ENCODE results near the gene LRRC28.

Gene LRRC28

GRCh38 chr15:99344639-99345038 is 93.4 kb downstream of the LRRC28 start:
- no peak overlapping the region for H3K4me3 ChIP-seq (ENCODE audit: low read depth, low read length)
- TF ChIP-seq CTCF (IDR thresholded peaks at IDR 0.05; ENCODE audit: low read depth, low read length, missing control alignments) = no peak
- DNase-seq (ENCODE audit: low read depth) = no peak

GRCh38 chr15:99345242-99345641 is 94.0 kb downstream of the LRRC28 start:
- no peak for TF ChIP-seq CTCF (IDR thresholded peaks at IDR 0.05; ENCODE audit: low read depth, low read length, missing control alignments)
- no peak overlapping the region for H3K4me3 ChIP-seq (ENCODE audit: low read depth, low read length)
- DNase-seq (ENCODE audit: low read depth) = no peak

GRCh38 chr15:99345832-99346462 is 94.7 kb downstream of the LRRC28 start:
- H3K4me3 ChIP-seq (ENCODE audit: low read depth, low read length) = no peak overlapping the region
- no peak for TF ChIP-seq CTCF (IDR thresholded peaks at IDR 0.05; ENCODE audit: low read depth, low read length, missing control alignments)
- no peak for DNase-seq (ENCODE audit: low read depth)

- no peak overlapping the region for H3K4me3 ChIP-seq (ENCODE audit: low read depth, low read length)
- no peak for DNase-seq (ENCODE audit: low read depth)
- TF ChIP-seq CTCF (IDR thresholded peaks at IDR 0.05; ENCODE audit: low read depth, low read length, missing control alignments) = no peak
Measured at GRCh38 chr15:99347574-99347973, 96.3 kb downstream of the LRRC28 start.

- no peak overlapping the region for H3K4me3 ChIP-seq (ENCODE audit: low read depth, low read length)
- DNase-seq (ENCODE audit: low read depth) = no peak
- TF ChIP-seq CTCF (IDR thresholded peaks at IDR 0.05; ENCODE audit: low read depth, low read length, missing control alignments) = no peak
Measured at GRCh38 chr15:99348412-99348811, 97.1 kb downstream of the LRRC28 start.

- no peak for DNase-seq (ENCODE audit: low read depth)
- H3K4me3 ChIP-seq (ENCODE audit: low read depth, low read length) = no peak overlapping the region
- TF ChIP-seq CTCF (IDR thresholded peaks at IDR 0.05; ENCODE audit: low read depth, low read length, missing control alignments) = no peak
Measured at GRCh38 chr15:99350408-99350807, 99.1 kb downstream of the LRRC28 start.

- TF ChIP-seq CTCF (IDR thresholded peaks at IDR 0.05; ENCODE audit: low read depth, low read length, missing control alignments) = no peak
- no peak overlapping the region for H3K4me3 ChIP-seq (ENCODE audit: low read depth, low read length)
- DNase-seq (ENCODE audit: low read depth) = no peak
Measured at GRCh38 chr15:99359769-99360168, 108.5 kb downstream of the LRRC28 start.
